D341Med (cell line): ENCODE measurements around the gene STEEP1.
A peak's percentile ranks its signal among the peaks of the same experiment; 100 is the strongest.

Experiments used
- DNase-seq: peaks from one replicate; pipeline ENCODE4 v3.0.0; 2012; ENCODE audit warnings: low spot score

Gene STEEP1

GRCh38 chrX:119488749-119489148, 76.5 kb downstream of the STEEP1 start:
- peak; percentile 56 for DNase-seq
